Measurements from ENCODE around the gene ITGA3. TPM values are rescaled to one million over a fixed set of nuclear protein-coding genes. Genes with fewer than 3 reads are reported as not detected.
A peak's percentile ranks its signal among the peaks of the same experiment; 100 is the strongest.

The ITGA3 gene
- total RNA-seq, 6 donors from 2014 or later: 193 to 469 (median 350) TPM

- TF ChIP-seq EP300 (IDR thresholded peaks at IDR 0.05): no peak
- no peak for TF ChIP-seq POLR2A (IDR thresholded peaks at IDR 0.05)
- TF ChIP-seq CTCF (IDR thresholded peaks at IDR 0.05): no peak
- TF ChIP-seq POLR2AphosphoS5 (IDR thresholded peaks at IDR 0.05): no peak
- Histone ChIP-seq H3K27ac (peak overlapping the region; percentile 1 to 81 (median 64)), H3K9me3 (no peaks in the 10 kb centered on the region), H3K27me3 (peaks cover 0 to 17% (median 11%) of the 10 kb centered on the region in 4 donors), H3K4me1 (peaks cover 32 to 58% (median 49%) of the 10 kb centered on the region in 4 donors), H3K36me3 (no peaks in the 10 kb centered on the region), H3K4me3 (peak overlapping the region; percentile 0 to 59 (median 49))
- DNase-seq (no peak), ATAC-seq (ENCODE audit: low FRiP score in 2 of 2) (peak in 1 of 2 donors; percentile 16)
- WGBS, 2 donors: 9 to 11% methylated on average over 32 of the region's 32 CpGs
Observed at GRCh38 chr17:50128441-50129352, 72.8 kb downstream of the ITGA3 start.

- ATAC-seq (ENCODE audit: low FRiP score in 2 of 2): peak in 1 of 2 donors; percentile 3
- 0% methylated on average over 2 to 18 of the region's 31 CpGs for WGBS, 2 donors
- Histone ChIP-seq H3K4me3 (peak overlapping the region; percentile 0 to 59 (median 49)), H3K9me3 (no peaks in the 10 kb centered on the region), H3K4me1 (peaks cover 26 to 55% (median 48%) of the 10 kb centered on the region in 4 donors), H3K27me3 (peaks cover 0 to 17% (median 11%) of the 10 kb centered on the region in 4 donors), H3K36me3 (peaks cover 0 to 4% (median 2%) of the 10 kb centered on the region in 4 donors), H3K27ac (peak overlapping the region in 3 of 4 donors; percentile 56 to 81 (median 73))
- DNase-seq: peak in 1 of 2 donors; percentile 83
- TF ChIP-seq POLR2A (IDR thresholded peaks at IDR 0.05) (no peak), EP300 (IDR thresholded peaks at IDR 0.05) (no peak), POLR2AphosphoS5 (IDR thresholded peaks at IDR 0.05) (no peak), CTCF (IDR thresholded peaks at IDR 0.05) (no peak)
Observed at GRCh38 chr17:50129353-50129727, 73.4 kb downstream of the ITGA3 start.

GRCh38 chr17:50129728-50130558 lies 74.0 kb downstream of the ITGA3 start, which contains the start of gene SAMD14:
Gene SAMD14, minus strand, starts transcription at chr17:50130160. Its CDS starts 5,201 bp downstream, at chr17:50124959.
- Histone ChIP-seq H3K27ac (peak within 1 kb of the TSS; percentile 1 to 81 (median 64)), H3K4me3 (peak within 1 kb of the TSS; percentile 16 to 59 (median 49)), H3K9me3 (no peaks in the 10 kb centered on the region), H3K4me1 (peaks cover 26 to 55% (median 46%) of the 10 kb centered on the region in 4 donors), H3K36me3 (peaks cover 0 to 10% (median 7%) of the 10 kb centered on the region in 4 donors), H3K27me3 (peaks cover 0 to 17% (median 11%) of the 10 kb centered on the region in 4 donors)
- peak in 1 of 2 donors; percentile 89 for DNase-seq
- peak in 1 of 2 donors; percentile 67 for ATAC-seq (ENCODE audit: low FRiP score in 2 of 2)
- 0 to 4% methylated on average over 4 to 27 of the region's 84 CpGs for WGBS, 2 donors
- TF ChIP-seq POLR2A (IDR thresholded peaks at IDR 0.05) (no peak), POLR2AphosphoS5 (IDR thresholded peaks at IDR 0.05) (no peak), EP300 (IDR thresholded peaks at IDR 0.05) (no peak)

- DNase-seq: no peak
- H3K27ac ChIP-seq: peak overlapping the region in 3 of 4 donors; percentile 56 to 81 (median 73)
- peaks cover 2 to 18% (median 15%) of the 10 kb centered on the region in 4 donors for H3K36me3 ChIP-seq
- 44 to 46% methylated on average over 11 to 18 of the region's 19 CpGs for WGBS, 2 donors
- TF ChIP-seq CTCF (IDR thresholded peaks at IDR 0.05) (no peak), POLR2AphosphoS5 (IDR thresholded peaks at IDR 0.05) (no peak), EP300 (IDR thresholded peaks at IDR 0.05) (no peak), POLR2A (IDR thresholded peaks at IDR 0.05) (no peak)
- peaks cover 26 to 55% (median 46%) of the 10 kb centered on the region in 4 donors for H3K4me1 ChIP-seq
- no peaks in the 10 kb centered on the region for H3K9me3 ChIP-seq
- peak overlapping the region in 3 of 4 donors; percentile 47 to 59 (median 51) for H3K4me3 ChIP-seq
- peaks cover 0 to 17% (median 11%) of the 10 kb centered on the region in 4 donors for H3K27me3 ChIP-seq
- ATAC-seq (ENCODE audit: low FRiP score in 2 of 2): no peak
Observed at GRCh38 chr17:50130559-50131305, 74.8 kb downstream of the ITGA3 start.

Measured in upper lobe of left lung (tissue), 6 donors.